Measurements from ENCODE around the gene SNX6.
"Not testable (repeated sequence)": the region's sequence is repeated elsewhere in the genome, so short reads cannot be mapped to it uniquely, and the experiment has no call there.

Gene SNX6

DNA sequence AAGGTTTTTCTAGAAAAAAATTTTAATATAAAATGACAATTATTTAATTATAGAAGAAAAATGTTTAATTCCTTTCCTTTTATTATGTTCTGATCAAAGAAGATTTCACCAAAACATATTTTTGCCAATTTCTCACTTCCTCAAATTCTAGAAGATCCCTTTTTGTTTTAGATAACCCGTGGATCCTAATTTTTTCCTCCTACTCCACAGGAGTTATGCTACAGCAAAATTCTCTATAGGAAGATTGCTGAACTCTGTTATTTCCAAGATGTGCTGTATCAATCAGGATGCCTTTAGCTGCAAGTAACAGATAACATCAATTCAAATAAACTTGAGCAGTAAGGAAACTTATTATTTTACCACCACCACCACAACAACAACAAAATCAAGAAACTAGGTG, 3.8 kb upstream of the SNX6 start:
- FAIRE-seq, result no peak

DNA sequence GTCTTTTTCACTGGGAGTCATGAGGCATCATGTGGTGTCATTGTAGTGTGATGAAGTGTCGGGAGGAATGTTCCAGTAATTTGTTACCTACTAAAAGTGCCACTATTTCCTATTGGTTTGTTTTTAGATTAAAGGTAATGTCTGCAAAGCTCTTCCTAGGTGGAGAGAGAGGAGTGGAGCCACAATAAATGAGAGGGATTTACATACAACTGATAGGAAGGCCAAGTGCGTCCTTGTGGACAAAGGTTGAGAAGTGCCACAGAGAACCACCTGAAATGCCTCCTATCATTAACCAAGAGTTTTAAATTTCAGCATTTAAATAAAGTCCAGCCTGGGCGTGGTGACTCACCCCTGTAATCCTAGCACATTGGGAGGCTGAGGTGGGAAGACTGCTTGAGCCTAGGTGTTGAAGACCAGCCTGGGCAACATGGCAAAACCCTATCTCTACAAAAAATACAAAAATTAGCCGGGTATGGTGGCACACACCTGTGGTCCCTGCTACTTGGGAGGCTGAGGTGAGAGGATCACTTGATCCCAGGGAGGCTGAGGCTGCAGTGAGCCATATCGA, 2.5 kb upstream of the SNX6 start:
- no peak for FAIRE-seq

DNA sequence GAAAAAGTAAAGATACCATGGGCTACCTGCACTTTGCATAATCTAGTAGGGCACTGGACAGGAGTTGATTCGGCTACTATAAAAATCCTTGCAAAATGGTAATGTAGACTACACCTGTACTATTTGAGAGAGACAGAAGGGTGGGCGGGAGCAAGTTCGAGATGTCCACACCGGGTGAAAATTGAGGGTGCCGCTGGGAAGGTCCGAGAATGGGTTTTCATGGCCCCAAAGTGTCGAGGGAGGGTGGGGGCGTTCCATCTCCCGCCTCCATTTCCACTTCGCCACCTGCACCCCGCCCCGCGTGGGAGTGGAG, 648 bp downstream of the SNX6 start:
- no peak for FAIRE-seq

DNA sequence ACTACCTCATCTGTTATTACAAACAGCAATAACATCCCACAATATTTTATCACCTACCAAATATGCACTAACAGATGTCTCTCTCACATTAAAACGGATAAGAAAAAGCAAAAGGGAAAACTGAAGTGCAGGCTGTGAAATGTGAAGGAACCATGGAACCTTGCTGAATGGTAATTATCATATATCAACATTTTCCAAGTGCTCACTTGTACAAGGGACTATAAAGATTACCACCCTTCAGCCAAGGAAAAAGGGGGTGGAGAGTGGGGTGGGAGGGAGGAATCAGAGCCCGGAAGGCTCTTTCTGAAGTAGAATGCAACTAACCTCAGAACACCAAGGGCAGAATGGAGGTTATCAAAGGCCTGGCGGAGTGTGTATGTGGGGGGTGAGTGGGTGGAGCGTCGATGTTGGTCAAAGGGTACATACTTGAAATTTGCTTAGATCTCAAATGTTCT, 1.2 kb downstream of the SNX6 start:
- no peak for FAIRE-seq

DNA sequence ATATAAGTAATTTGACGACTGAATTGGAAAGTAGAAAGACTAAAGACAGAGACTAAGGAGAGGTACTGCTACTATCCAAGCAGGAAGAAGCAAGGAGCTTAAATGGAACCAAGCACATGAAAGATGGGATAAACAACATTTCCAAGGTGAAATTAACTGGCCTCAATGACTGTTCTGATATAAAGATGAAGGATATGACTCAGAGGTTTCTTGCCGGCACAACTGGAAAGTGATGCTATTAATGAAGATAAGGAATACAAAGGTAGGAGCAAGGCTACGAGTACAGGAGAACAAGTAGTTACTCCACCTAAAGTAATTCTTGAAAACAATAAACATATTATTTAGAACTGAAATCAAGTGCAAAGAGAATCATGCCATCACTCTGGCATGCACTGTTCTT, 6.4 kb downstream of the SNX6 start:
- no peak for FAIRE-seq

DNA sequence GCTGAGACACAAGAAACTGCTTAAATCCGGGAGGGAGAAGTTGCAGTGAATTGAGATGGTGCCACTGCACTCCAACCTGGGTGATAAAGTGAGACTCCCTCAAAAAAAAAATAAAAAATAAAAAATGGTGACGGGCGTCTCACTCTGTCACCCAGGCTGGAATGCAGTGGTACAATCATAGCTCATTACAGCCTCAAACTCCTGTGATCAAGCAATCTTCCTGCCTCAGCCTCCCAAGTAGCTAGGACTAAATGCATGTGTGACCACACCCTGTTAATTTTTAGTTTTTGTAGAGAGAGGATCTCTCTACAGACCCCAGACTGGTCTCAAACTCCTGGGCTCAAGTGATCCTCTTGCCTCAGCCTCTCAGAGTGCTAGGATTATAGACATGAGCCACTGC, 9.1 kb downstream of the SNX6 start:
- no peak for FAIRE-seq

DNA sequence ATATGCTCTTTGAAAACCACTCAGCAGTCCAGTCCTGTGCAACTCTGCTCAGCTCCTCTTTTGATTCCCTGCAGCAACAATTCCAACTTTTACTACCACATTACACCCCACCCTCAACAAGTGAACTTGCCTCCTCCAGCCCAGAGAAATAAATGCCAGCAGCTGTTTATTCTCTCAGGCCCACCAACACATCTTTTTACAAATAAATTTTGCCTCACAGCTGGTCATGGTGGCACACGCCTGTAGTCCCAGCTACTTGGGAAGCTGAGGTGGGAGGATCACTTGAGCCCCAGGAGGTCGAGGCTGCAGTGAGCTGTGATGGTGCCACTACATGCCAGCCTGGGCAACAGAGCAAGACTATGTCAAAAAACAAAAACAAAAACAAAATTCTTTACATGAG, 9.8 kb downstream of the SNX6 start:
- no peak for FAIRE-seq

DNA sequence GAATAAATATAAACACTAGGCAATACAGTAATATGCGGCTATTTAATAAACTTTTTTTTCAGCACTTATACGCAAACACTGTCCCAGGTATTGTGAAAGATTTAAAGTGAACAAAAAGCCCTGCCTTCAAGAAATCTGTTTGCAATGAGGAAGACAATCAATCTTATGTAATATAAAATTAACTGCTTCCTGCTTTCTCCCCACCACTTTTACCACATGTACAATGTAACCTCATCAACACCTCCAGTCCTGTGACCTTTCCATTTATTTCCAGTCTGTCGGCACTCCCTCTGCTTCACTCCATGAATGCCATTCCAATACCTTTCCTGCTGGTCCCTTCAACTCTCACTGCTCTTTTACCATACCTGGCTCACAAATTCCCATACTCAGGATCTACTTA, 10.5 kb downstream of the SNX6 start:
- FAIRE-seq, result no peak

DNA sequence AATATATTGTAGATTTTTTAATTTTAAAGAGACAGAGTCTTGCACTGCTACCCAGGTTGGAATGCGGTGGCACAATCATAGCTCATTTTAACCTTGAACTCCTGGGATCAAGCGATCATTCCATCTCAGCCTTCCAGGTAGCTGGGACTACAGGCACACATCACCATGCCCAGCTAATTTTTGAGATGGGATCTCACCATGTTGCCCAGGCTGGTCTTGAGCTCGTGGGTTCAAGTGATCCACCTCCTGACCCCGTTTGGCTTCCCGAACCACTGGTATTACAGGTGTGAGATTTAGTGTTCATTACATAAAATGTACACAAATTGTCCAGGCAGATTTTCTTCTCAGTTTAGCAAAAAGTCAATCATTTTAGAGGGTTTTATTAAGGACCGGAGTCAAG, 13.6 kb downstream of the SNX6 start:
- no peak for FAIRE-seq

DNA sequence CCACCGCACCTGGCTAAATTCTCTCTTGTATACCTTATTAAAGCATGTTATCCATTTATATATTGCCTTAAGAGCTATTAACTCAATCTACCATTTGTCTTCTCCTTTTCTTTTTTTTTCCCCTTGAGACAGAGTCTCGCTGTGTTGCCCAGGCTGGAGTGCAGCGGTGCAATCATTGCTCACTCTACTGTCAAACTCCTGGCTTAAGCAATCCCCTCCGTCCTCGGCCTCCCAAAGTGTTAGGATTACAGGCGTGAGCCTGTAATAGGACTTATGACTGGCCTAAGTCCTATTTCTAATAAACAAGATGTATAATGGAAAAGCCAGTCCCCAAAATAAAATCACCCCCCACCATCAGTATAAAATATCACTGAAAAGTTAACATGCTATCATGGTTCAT, 14.4 kb downstream of the SNX6 start:
- no peak for FAIRE-seq

DNA sequence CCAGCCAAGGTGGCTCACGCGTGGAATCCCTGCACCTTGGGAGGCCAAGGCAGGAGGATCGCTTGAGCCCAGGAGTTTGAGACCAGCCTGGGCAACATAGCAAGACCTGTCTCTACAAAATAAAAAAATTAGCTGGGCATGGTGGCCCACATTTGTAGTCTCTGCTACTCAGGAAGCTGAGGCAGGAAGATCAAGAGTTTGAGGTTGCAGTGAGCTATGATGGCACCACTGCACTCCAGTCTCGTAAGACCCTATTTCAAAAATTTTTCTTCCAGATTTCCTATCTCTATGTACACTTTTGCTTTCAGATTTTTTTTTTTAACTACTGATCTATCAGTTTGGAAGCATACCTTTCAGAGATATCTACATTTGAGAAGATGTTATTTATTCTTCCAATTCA, 15.3 kb downstream of the SNX6 start:
- FAIRE-seq, result no peak

DNA sequence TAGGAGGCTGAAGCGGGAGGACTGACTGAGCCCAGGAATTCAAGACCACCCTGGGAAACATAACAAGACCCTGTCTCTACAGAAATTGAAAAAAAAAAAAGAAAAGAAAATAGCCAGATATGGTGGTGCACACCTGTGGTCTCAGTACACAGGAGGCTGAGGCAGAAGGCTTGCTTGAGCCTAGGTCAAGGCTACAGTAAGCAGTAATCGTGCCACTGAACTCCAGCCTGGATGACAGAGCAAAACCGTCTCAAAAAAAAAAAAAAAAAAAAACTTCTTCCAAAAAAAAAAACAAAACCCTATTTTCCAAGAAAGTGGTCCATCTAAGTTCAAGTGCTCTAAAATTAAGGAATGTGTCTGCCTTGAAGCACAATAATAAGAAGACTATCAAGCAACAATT, 19.8 kb downstream of the SNX6 start:
- no peak for FAIRE-seq

DNA sequence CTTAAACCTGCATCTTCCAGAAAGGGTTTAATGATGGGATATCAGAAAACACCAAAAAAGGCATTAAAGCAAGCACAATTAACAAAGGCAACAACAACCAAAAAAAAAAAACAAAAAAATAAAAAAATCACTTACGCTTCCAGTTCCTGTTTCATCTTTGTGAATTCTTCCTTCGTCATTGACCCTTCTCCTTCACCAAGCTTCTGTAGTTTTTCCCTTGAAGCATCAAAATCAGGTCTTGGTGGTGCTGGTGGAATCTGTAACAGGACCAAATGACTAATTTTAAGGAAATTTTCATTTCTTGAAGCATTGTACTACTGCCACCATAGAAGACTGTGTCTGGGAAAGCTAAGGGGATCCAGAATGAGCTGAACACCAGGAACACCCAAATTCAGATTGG, 24.5 kb downstream of the SNX6 start:
- no peak for FAIRE-seq

DNA sequence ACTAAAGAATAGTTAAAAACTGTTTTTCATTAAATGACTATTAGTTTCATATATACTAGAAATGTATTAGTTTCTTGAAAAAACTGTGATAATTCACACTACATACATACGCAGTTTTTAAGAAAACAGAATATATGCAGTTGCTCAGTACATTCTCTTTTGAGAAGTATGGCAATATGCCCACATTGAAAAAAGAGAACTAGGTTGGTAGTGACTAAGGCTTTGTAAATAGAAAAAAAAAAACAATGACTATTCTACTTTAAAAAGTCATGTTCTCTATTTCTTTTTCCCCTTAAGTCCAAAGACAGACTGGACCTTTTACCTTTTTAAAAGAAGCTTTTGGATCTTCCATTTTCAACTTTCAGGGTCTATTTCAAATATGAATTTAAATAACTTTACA, 25.0 kb downstream of the SNX6 start:
- no peak for FAIRE-seq

DNA sequence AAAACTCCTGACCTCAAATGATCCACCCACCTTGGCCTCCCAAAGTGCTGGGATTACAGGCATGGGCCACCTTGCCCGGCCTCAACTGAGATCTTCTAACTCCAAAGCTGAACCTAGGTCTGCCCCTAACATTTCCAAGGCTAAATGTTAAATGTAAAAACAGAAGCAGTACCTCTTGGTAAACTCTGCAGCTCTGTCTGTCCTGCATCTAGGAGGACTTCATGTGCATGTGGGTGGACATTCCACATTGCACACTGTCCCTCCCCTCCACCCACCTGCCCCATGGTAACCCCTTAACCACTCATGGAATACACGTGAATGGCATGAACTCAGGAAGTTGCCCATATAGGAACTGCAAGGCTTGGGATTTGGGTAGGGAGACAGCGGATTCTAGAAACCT, 33.1 kb downstream of the SNX6 start:
- FAIRE-seq, result no peak

DNA sequence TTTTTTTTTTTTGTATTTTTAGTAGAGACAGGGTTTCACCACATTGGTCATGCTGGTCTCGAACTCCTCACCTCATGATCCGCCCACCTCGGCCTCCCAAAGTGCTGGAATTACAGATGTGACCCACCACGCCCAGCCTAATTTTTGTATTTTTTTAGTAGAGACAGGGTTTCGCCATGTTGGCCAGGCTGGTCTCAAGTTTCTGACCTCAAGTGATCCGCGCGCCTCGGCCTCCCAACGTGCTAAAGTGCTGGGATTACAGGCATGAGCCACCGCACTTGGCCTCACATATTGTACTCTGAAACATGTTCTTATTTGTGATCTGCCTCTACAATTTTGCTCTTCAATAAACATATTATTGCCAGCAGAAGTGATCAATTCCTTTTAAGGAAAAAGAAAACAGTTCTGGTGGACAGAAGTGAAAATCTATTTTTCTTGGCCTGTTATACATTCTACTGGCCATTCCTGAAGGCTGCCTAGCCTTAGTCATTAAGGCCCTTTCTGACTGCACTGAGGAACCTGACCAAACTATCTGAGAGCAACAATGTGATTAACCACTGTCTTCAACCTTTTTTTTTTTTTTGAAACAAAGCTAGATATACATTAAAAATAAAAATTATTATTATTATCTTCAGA, 36.1 kb downstream of the SNX6 start:
- FAIRE-seq, result no peak

DNA sequence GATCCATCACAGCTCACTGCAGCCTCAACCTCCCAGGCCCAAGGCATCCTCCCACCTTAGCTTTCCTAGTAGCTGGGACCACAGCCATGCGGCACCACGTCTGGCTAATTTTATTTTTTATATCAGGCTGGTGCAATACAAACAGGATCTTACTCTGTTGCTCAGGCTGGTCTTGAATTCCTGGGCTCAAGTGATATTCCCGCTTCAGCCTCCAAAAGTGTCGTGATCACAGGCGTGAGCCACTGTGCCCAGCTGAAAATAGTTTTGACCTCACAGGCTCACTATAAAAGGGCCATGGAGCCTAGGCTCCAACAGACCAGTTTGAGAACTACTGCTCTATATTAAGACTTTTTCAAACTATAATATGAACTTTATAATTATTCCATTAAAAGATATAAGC, 37.3 kb downstream of the SNX6 start:
- FAIRE-seq, result no peak

DNA sequence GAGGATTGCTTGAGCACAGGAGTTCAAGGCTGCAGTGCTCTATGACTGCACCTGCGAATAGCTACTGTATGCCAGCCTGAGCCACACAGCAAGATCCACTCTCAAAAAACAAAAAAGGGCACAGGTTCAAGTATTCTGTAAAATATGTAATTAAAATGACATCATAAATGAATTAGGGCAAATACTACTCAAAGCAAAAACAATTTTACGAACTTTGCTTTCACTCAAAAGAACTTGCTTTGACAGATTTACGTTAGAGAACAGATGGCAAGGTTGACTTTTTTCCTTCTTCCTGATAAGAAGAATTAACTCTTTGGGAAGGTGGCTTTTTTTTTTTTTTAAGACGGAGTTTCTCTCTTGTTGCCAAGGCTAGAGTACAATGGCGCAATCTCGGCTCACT, 46.4 kb downstream of the SNX6 start:
- no peak for FAIRE-seq

DNA sequence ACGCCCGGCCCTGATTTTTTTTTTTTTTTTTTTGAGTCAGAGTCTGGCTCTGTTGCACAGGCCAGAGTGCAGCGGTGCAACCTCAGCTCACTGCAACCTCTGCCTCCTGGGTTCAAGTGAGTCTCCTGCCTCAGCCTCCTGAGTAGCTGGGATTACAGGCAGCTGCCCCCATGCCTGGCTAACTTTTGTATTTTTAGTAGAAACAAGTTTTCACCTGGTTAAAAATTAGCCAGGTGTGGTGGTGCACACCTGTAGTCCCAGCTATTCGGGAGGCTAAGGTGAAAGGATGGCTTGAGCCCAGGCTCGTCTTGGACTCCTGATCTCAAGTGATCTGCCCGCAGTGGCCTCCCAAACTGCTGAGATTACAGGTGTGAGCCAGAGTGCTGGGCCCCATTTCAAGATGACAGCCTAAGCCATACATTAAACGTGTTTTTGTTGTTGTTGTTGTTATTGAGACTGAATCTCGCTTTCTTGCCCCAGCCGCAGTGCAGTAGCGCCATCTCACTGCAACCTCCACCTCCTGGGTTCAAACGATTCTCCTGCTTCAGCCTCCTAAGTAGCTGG, 47.7 kb downstream of the SNX6 start:
- no peak for FAIRE-seq

DNA sequence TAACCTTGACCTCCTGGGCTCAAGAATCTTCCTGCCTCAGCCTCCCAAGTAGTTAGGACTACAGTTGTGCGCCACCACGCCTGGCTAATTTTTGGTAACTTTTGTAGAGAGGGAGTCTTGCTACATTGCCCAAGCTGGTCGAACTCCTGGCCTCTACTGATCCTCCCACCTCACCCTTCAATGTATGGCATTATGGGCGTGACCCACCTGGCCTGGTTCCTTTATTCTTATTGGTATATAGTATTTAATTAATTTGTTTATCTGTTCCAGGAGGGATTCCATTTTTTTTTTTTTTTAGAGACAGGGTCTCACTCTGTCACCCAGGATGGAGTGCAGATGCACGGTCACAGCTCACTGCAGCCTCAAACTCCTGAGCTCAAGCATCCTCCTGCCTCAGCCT, 49.6 kb downstream of the SNX6 start:
- FAIRE-seq, result no peak

DNA sequence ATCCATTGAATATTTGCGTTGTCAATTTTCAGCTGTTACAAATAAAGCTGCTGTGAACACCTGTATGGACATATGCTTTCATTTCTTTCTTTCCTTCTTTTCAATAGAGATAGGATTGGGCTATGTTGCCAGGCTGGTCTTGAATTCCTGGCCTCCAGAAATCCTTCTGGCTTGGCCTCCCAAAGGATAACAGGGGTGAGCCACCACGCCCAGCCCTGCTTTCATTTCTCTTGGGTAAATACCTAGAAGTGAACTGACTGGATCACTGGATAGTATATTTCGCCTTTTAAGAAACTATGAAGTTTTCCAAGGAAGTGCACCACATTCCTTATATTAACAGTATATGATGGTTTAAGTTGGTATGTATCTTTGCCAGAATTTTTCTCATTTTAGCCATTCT, 58.2 kb downstream of the SNX6 start:
- FAIRE-seq, result no peak

DNA sequence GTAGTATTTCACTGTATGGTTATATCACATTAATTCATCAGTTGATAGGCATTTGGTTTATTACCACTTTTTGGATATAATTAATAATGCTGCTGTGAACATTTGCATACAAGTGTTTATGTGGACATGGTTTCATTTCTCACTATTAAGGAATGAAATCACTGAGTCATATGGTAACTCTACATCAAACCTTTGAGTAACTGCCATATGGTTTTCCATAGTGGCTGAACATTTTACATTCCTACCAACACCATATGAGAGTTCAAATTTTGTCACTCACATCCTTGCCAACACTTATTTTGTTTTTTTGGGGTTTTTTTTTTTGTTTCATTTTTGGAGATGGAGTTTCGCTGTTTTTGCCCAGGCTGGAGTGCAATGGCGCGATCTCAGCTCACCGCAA, 60.2 kb downstream of the SNX6 start:
- no peak for FAIRE-seq

DNA sequence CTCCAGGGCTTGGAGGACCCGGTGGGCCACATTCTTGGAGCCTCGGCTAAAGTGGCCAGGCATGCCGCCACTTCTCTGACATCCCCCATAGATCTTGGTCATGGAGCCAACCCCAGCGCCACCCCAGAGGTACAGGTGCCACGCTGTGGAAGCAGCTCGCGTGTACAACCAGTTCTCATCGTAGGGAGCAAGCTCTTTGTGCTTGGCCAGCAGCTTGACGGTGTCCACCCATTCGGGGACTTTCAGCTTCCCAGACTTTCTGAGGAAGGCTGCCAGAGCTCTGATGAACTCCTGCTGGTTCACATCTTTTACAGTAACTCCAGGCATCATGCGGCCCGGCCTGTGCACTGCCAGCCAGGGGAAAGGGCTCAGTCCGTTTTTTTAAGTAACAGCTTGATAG, 61.1 kb downstream of the SNX6 start:
- no peak for FAIRE-seq

DNA sequence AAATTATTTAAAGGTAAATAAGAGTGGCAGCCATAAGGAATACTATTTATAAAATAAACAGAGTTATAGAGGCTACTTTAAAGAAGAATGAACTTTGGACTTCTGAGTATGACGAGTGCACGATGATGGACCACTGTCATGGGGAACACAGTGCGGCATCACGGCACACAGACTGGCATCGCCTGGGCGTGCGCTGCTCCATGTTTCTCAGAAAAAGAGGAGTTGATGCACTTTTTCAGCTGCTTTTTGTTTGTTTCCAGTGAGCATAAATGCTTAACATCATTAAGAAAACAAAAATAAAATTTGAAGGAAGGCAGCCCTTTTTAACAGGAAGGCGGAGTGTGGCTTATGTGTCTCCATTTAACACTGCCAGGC, 67.2 kb downstream of the SNX6 start:
- no peak for FAIRE-seq

DNA sequence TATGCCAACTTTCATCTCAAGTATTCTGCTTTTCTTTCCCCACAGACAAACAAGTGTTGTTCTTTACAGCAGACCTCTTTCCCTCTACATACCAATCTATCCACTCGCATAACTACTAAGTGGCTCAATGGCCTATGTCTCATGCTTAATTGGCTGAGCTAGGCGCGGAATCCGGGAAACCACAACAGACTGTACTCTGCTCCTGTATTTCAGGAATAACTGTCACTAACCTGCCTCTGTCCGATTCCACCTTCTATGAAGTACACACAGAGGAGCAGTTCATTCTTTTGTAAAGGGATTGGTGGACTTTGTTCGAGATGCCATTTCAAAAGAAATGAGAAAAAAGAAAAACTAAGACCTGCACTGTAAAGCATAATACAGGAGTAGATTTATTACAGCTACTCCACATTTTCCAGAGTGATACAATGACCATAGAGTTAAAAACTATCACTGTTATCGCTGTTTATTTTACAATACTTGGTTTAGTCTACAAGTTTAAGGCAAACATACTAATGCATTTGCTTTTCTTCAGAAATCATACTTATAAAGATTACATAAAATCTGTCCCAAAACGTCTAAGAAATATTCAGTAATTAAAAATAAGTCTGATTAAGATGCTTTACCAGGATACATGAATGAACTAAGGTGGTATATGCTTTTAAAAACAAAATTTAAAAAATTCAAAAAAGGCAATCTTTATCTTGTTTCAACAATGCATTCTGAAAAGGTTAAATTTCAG, 67.7 kb downstream of the SNX6 start:
- FAIRE-seq, result not testable (repeated sequence)

All from TTC549 (cell line).